ENCODE measurements around the gene ZSCAN32.

Gene ZSCAN32

DNA sequence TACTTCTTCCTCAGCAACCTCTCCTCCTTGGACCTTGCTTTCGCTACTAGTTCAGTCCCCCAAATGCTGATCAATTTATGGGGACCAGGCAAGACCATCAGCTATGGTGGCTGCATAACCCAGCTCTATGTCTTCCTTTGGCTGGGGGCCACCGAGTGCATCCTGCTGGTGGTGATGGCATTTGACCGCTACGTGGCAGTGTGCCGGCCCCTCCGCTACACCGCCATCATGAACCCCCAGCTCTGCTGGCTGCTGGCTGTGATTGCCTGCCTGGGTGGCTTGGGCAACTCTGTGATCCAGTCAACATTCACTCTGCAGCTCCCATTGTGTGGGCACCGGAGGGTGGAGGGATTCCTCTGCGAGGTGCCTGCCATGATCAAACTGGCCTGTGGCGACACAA is 44.7 kb downstream of the ZSCAN32 start:
- DNase-seq (ENCODE audit: low spot score), result no peak

DNA sequence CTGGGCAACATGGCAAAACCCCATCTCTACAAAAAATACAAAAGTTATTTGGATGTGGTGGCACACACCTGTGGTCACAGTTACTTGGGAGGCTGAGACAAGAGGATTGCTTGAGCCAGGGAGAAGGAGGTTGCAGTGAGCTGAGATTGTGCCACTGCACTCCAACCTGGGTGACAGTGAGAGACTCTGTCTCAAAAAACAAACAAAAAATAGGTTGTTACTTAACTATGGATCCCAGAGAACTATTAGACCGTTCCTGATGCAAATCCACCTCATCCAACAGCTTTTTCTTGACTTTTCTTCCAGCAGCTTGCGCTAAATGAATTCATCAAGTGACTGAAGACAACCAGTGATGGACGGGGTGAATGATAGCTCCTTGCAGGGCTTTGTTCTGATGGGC is 45.2 kb downstream of the ZSCAN32 start, which contains the start of gene OR2C1:
OR2C1 (plus strand) TSS at position 301 of the 400 bp plus-strand sequence; CDS start at position 353, 52 bp downstream.
- DNase-seq (ENCODE audit: low spot score), result no peak

DNA sequence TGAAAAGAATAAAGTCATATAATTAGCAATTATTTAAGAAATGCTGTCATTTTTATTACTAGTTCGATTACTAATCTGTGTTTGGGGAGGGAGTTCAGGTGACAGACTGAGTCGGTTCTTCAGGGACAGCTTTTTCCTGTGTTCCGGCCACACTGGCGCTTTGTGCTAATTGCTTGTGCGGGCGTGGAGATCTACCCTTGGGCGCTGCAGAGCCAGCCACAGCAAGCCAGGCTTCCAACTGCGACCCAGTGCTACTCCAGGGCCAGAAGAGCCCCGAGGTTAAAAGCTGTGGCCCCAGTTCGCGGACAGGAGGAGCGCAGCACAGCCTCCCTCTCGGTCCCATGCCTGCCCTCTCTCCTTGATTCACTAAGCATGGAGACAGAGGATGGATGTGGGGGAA is 51.6 kb downstream of the ZSCAN32 start:
- no peak for DNase-seq (ENCODE audit: low spot score)

DNA sequence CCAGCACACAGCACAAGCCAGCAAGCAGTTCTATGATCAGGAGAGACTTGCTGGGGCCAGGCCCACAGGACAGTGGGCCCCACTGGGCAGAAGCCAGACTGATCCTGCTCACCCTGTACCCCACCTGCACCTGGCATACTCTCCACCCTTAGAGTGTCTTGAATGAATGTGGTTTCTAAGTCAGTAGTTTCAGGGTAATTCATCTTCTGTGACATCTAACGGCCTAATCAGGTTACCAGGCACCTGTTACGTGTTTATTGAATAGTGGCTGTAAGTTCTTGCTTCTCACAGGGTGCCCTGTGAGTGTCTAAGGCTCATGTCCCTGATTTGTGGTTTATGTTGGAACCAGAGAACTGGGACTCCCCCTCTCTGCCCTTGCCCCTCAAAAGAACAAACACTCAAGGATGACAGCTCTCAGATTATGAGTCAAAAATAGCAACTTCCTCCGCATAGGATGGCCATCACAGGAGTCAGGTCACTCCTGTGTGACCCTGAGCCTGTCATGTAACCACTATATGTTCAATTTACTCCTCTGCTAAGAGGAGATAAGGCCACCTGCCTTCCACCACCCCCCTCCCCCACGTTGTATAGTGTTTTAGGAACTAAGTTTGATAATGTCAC is 52.1 kb downstream of the ZSCAN32 start:
- no peak for DNase-seq (ENCODE audit: low spot score)

DNA sequence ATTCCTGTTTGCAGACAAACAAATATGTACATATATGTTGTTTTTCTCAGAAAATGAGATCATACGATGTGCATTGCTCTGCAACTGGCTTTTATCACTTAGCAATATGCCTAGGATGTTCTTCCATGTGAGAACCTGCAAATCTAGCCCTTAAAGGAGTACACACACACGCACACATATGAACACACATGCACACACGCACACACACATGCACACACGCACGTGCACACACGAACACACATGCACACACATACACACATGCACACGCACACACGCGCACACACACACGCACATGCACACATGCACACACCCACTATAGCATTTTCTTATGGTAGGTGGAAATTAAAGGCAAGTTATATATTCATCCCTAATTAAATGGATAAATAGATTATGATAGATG is 53.2 kb downstream of the ZSCAN32 start:
- no peak for DNase-seq (ENCODE audit: low spot score)

DNA sequence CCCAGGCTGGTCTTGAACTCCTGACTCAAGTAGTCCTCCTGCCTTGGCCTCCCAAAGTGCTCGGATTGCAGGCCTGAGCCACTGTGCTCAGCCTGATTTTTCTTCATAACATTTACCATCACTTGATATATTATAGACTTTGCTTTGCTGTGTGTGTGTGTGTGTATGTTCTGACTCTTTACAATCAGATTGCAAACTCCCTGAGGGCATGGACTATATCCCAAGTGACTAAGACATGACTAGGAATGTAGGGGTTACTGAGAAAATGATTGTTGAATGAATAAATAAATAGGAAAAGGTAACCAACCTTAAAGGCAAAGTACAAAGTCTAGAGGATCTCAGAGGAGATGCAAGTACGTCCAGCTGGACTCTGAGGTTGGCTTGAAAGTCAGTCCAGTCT is 54.8 kb downstream of the ZSCAN32 start:
- DNase-seq (ENCODE audit: low spot score), result no peak

Measured in CD4-positive, alpha-beta T cell treated with Interleukin-15 for 4 hours (primary cell).